Loucy (cell line): ENCODE data around the gene AMPD3.

ENCODE experiments used
- H2AFZ ChIP-seq: fragments of 200-600 bp; sonication (generic); 2 replicates; pipeline ENCODE4 v1.6.0; 2016; ENCODE audit warnings: antibody characterized with exemption, mild to moderate bottlenecking, low read length, moderate library complexity
- H3F3A ChIP-seq: fragments of 200-600 bp; 2 replicates; pipeline ENCODE4 v1.6.0; 2016; ENCODE audit warnings: antibody characterized with exemption, low read depth, mild to moderate bottlenecking
- H3K27me3 ChIP-seq: fragments of 200-600 bp; sonication (generic); 2 replicates; pipeline ENCODE4 v1.6.1; 2014; ENCODE audit warnings: low read length, mild to moderate bottlenecking; ENCODE audit not compliant: insufficient read depth, poor library complexity, severe bottlenecking
- H3K36me3 ChIP-seq: fragments of 200-600 bp; sonication (generic); 2 replicates; pipeline ENCODE4 v1.6.1; 2016; ENCODE audit warnings: low read length; ENCODE audit not compliant: insufficient read depth
- H3K4me1 ChIP-seq: fragments of 200-600 bp; sonication (generic); 2 replicates; pipeline ENCODE4 v1.5.1; 2014; ENCODE audit warnings: low read length, mild to moderate bottlenecking; ENCODE audit not compliant: insufficient read depth, poor library complexity, severe bottlenecking
- H3K4me2 ChIP-seq: fragments of 200-600 bp; sonication (generic); 2 replicates; pipeline ENCODE4 v1.6.0; 2014; ENCODE audit warnings: antibody characterized with exemption, low read length, low read depth, mild to moderate bottlenecking; ENCODE audit not compliant: poor library complexity, severe bottlenecking
- H3K4me3 ChIP-seq: fragments of 200-600 bp; sonication (generic); 2 replicates; pipeline ENCODE4 v1.5.1; 2014; ENCODE audit warnings: low read length, mild to moderate bottlenecking, mixed read lengths; ENCODE audit not compliant: poor library complexity, severe bottlenecking
- H3K79me2 ChIP-seq: fragments of 200-600 bp; sonication (generic); 2 replicates; pipeline ENCODE4 v1.6.1; 2014; ENCODE audit warnings: low read length; ENCODE audit not compliant: insufficient read depth
- H3K9ac ChIP-seq: fragments of 200-600 bp; sonication (generic); 2 replicates; pipeline ENCODE4 v1.6.0; 2014; ENCODE audit warnings: mild to moderate bottlenecking, low read depth, low read length, moderate library complexity; ENCODE audit not compliant: poor library complexity, severe bottlenecking
- H3K9me2 ChIP-seq: fragments of 200-600 bp; sonication (generic); replicated peaks from 2 replicates; pipeline ENCODE4 v1.6.1; 2016; ENCODE audit warnings: low read depth, low read length, mixed read lengths
- H3K9me3 ChIP-seq: fragments of 200-600 bp; sonication (generic); 2 replicates; pipeline ENCODE4 v1.6.1; 2014; ENCODE audit warnings: mild to moderate bottlenecking, antibody characterized with exemption, low read length, low read depth; ENCODE audit not compliant: insufficient read depth
- H4K20me1 ChIP-seq: fragments of 200-600 bp; sonication (generic); 2 replicates; pipeline ENCODE4 v1.6.0; 2014; ENCODE audit warnings: antibody characterized with exemption, low read length, mild to moderate bottlenecking; ENCODE audit not compliant: insufficient read depth, poor library complexity, severe bottlenecking
- EZH2phosphoT487 ChIP-seq: fragments of 200-600 bp; IDR thresholded peaks from 2 replicates; pipeline ENCODE4 v1.6.1; 2018; ENCODE audit warnings: antibody characterized with exemption, mild to moderate bottlenecking, moderate library complexity, borderline replicate concordance
- TF ChIP-seq, protein P1 (sequence below): fragments of 200-600 bp; sonication (generic); conservative IDR thresholded peaks from 2 replicates; pipeline ENCODE4 v1.5.1; 2014; ENCODE audit warnings: mild to moderate bottlenecking, antibody characterized with exemption, low read length

AMPD3 gene

DNA sequence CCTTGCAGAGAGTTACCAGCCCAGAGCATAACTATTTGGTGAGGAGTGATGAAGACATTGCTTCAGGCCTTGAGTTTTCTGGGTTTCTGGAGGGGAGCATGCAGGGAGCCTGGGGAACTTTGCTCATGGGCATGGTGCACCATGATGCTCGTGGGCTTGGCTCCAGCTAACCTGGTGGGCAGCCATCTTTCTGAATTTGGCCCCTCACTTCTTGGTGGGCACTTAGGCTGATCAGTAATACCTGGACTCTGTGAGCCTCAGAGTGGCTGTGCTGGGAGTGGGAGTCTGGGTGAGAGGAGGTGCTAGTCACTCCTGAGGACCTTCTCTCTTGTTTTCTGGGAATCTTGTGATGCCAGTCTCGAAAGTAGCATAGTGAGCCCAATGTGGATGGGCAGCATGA lies 30.6 kb downstream of the AMPD3 start:
- no peaks in the 10 kb centered on the region for H3K9me2 ChIP-seq
- peaks cover 87% of the 10 kb centered on the region for H3K79me2 ChIP-seq
- H3K27me3 ChIP-seq: no peaks in the 10 kb centered on the region
- no peak overlapping the region for H3K4me3 ChIP-seq
- TF ChIP-seq, protein P1, sequence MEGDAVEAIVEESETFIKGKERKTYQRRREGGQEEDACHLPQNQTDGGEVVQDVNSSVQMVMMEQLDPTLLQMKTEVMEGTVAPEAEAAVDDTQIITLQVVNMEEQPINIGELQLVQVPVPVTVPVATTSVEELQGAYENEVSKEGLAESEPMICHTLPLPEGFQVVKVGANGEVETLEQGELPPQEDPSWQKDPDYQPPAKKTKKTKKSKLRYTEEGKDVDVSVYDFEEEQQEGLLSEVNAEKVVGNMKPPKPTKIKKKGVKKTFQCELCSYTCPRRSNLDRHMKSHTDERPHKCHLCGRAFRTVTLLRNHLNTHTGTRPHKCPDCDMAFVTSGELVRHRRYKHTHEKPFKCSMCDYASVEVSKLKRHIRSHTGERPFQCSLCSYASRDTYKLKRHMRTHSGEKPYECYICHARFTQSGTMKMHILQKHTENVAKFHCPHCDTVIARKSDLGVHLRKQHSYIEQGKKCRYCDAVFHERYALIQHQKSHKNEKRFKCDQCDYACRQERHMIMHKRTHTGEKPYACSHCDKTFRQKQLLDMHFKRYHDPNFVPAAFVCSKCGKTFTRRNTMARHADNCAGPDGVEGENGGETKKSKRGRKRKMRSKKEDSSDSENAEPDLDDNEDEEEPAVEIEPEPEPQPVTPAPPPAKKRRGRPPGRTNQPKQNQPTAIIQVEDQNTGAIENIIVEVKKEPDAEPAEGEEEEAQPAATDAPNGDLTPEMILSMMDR: no peak
- no peak for TF ChIP-seq EZH2phosphoT487
- peaks cover 45% of the 10 kb centered on the region for H4K20me1 ChIP-seq
- H3K9me3 ChIP-seq: no peaks in the 10 kb centered on the region
- no peak overlapping the region for H2AFZ ChIP-seq
- no peak overlapping the region for H3K4me2 ChIP-seq
- no peak overlapping the region for H3K9ac ChIP-seq
- no peaks in the 10 kb centered on the region for H3K4me1 ChIP-seq
- H3F3A ChIP-seq: no peaks in the 10 kb centered on the region
- H3K36me3 ChIP-seq: peaks cover 98% of the 10 kb centered on the region; the same call in 1 of the 2 replicates

DNA sequence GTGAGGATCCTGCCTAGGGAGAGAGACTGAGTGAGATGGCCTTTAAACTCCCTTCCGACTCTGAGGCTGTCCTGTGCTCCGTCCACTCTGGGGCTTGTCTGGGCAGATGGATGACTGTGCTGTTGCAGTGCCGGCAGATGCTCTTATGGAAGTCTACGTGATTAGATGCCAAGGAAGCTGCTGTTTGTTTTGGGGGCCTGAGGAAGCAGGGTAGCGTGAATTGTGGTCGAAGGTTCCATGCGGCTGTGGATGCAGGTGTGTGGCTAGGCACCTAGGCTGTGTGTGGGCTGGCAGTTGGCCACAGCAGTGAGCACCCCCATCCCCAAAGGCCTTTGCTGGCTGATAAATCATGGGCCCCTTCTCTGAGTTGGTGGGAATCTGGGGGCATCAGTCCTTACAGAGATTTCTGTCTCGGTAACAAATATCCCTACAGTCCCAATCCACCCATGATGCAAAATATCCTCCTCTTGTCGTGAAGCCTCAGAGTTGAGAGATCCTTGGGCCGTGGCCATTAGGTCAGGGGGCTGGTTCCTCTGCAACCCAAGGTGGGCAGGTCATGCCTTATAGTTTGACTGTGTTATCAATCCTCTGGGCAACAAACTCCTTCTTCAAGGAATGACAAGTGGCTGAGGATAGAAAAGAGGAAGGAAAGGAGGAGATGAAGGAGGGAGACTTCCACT lies 31.2 kb downstream of the AMPD3 start:
- Histone ChIP-seq H3K4me2 (no peak overlapping the region), H3K9me3 (no peaks in the 10 kb centered on the region), H3K27me3 (no peaks in the 10 kb centered on the region), H3K9me2 (no peaks in the 10 kb centered on the region), H3K79me2 (peaks cover 87% of the 10 kb centered on the region), H3K4me3 (no peak overlapping the region), H2AFZ (no peak overlapping the region), H3K4me1 (no peaks in the 10 kb centered on the region), H3F3A (no peaks in the 10 kb centered on the region), H3K36me3 (peaks cover 98% of the 10 kb centered on the region; the same call in 1 of the 2 replicates), H4K20me1 (peaks cover 41% of the 10 kb centered on the region), H3K9ac (no peak overlapping the region)
- TF ChIP-seq EZH2phosphoT487: no peak
- TF ChIP-seq, protein P1: no peak

DNA sequence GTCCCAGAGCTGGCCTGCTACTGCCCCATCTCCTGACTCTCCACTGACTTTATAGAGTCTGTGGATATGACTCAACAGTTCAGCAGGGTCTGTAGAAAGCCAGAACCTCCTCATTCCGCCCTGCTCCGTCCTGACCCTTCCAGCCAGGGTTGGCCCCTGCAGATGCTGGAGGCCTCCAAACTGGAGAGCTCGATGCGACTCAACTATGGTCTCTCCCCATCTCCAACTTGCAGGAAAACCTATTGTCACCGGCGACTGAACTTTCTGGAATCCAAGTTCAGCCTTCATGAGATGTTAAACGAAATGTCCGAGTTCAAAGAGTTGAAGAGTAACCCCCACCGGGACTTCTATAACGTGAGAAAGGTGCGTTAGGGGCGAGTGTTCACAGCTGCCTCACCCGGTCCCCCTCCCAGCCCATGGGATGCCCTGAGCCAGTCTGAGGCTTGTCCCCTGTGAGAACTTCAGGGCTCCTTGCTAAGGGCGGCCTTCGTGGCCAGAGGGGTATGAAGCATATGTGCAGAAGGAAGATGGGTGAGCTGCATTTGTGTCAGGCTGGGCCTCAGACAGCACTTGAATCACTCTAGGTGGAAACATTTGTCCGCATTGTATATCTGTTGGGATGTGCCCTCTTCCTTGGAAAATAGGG lies 32.1 kb downstream of the AMPD3 start:
- Histone ChIP-seq H3F3A (no peaks in the 10 kb centered on the region), H3K79me2 (peaks cover 87% of the 10 kb centered on the region)

More for the DNA sequence above, 32.1 kb downstream of the AMPD3 start:
- no peaks in the 10 kb centered on the region for H3K27me3 ChIP-seq
- no peaks in the 10 kb centered on the region for H3K9me3 ChIP-seq
- H3K36me3 ChIP-seq: peaks cover 98% of the 10 kb centered on the region; the same call in 1 of the 2 replicates
- no peaks in the 10 kb centered on the region for H3K4me1 ChIP-seq
- H3K9ac ChIP-seq: no peak overlapping the region
- H2AFZ ChIP-seq: no peak overlapping the region
- H3K4me2 ChIP-seq: no peak overlapping the region
- peaks cover 35% of the 10 kb centered on the region for H4K20me1 ChIP-seq
- no peak for TF ChIP-seq EZH2phosphoT487
- TF ChIP-seq, protein P1: no peak
- no peaks in the 10 kb centered on the region for H3K9me2 ChIP-seq
- H3K4me3 ChIP-seq: no peak overlapping the region
